Ramos (cell line): ENCODE data around the gene TFF3.

ENCODE experiments used
- in situ Hi-C: fragments of 300-500 bp; cut with MboI; formaldehyde crosslinking; loops from one replicate; pipeline ENCODE4 v1.14.3; 2022; ENCODE audit warnings: low sequenced_read_pairs; ENCODE audit not compliant: unreplicated experiment

TFF3 gene

DNA sequence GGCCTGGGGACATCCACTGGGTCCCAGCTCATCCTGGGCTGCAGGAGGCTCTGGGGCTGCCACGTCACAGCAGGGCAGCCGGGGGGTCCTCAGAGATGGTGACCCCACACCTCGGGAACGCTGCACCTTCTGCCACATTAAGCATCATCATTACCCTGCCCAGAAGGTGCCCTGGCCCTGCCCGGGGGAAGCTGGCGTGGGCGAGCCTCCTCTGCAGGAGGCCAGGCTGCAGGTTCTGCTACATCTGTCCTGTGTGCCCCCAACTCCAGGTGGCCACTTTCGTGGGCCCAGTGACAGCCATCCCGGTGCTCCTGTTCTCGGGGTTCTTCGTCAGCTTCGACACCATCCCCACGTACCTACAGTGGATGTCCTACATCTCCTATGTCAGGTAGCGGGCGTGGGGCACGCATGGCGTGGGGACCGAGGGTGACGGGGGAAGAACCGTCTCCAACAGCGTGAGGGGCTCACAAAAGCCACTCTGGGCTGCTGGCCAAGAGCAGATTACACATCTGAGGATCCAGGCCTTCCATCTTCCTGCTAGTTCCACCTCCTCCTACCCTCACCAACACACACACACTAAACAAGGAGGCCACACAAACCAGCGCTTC, 20.8 kb downstream of the TFF3 start:
- in situ Hi-C loops = loop anchor here (25.0 kb wide), 1 partner anchor 682 kb away; no protein-coding TSS in a partner anchor

GRCh38 chr21:42293649-42294272, 21.4 kb downstream of the TFF3 start:
- in situ Hi-C loops = loop anchor here (25.0 kb wide), 1 partner anchor 681 kb away; no protein-coding TSS in a partner anchor

GRCh38 chr21:42292563-42293142, 22.6 kb downstream of the TFF3 start:
- in situ Hi-C loops = loop anchor here (25.0 kb wide), 1 partner anchor 680 kb away; no protein-coding TSS in a partner anchor

DNA sequence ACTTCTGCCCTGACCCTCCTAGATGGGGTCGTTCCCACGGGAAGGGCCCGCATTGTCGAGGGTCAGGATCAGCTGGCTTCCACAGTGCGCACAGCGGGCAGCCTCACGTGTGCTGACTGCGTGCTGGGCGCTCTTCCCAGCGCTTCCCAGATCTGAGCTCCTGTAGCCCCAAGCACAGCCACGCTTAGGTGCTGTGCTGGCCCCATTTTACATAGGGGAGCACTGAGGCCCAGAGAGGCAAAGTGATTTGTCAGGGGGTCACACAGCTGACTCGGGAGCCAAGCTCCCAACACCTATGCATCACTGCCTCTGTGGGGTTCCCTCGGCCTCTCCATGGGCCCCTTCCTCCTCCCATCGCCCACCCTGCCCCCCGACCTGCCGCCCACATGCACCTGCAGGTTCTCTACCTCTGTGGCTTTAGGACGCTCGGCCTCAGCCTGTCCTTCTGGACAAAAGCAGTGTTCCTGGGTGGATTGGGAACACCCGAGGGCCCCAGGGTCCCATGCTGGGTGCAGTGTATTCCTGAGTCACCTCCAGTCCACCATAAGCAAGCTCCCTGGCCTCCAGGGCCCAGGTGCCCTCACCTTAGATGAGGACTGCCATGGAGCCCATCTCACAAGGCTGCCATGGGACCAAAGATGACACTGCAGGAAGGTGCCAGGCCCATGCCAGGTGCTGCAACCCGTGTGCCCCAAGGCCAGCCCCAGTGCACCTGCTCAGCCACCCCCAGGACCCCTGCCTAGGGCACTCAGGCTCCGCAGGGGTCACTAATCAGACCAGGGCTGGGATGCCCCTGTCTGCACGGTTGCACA, 23.3 kb downstream of the TFF3 start:
- in situ Hi-C loops = loop anchor here (25.0 kb wide), 1 partner anchor 680 kb away; no protein-coding TSS in a partner anchor

GRCh38 chr21:42291003-42291750, 24.0 kb downstream of the TFF3 start:
- in situ Hi-C loops = loop anchor here (25.0 kb wide), 1 partner anchor 679 kb away; no protein-coding TSS in a partner anchor

DNA sequence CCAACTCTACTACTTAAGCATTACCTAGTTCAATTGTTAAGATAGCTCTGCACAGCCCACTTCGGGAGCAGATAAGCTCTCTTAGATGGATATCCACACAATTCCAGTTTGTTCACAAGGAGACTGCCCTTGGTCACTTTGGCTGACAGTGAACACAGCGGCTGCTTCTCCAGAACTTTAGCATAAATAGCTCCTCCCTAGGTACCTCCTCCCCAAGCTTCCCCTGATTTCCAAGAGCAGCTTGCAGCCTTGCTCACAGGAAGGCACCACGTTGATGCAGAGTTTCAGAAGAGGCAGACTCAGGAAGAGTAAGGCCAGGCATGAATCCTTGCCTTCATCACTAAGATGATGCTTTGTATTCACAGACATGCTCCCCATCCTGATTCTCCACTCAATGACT, 24.7 kb downstream of the TFF3 start:
- in situ Hi-C loops = loop anchor here (25.0 kb wide), 1 partner anchor 678 kb away; no protein-coding TSS in a partner anchor

- in situ Hi-C loops = loop anchor here (25.0 kb wide), 1 partner anchor 678 kb away; no protein-coding TSS in a partner anchor
These were observed 25.3 kb downstream of the TFF3 start for GRCh38 chr21:42289926-42290325.

DNA sequence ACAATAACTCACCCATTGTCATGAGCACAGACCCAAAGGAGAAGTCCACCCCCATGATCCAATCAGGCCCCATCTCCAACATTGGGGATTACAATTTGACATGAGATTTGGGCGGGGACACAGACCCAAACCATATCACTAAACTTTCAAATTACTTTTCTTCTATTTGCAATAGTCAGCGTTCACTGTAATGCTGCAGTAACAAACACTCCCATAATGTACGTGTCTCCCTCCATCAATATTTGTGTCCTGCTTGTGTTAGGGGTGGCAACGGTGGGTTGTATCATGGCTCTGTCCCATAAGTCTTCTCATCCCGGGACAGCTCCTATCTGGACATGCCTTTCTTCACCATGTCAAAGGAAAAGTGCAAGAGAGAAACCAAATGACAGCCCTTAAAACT, 26.2 kb downstream of the TFF3 start:
- in situ Hi-C loops = loop anchor here (25.0 kb wide), 1 partner anchor 677 kb away; no protein-coding TSS in a partner anchor

GRCh38 chr21:42287193-42288083, 27.8 kb downstream of the TFF3 start:
- in situ Hi-C loops = loop anchor here (25.0 kb wide), 1 partner anchor 675 kb away; no protein-coding TSS in a partner anchor

- in situ Hi-C loops = loop anchor here (25.0 kb wide), 1 partner anchor 674 kb away; no protein-coding TSS in a partner anchor
These were observed 28.8 kb downstream of the TFF3 start for GRCh38 chr21:42286416-42286815.

DNA sequence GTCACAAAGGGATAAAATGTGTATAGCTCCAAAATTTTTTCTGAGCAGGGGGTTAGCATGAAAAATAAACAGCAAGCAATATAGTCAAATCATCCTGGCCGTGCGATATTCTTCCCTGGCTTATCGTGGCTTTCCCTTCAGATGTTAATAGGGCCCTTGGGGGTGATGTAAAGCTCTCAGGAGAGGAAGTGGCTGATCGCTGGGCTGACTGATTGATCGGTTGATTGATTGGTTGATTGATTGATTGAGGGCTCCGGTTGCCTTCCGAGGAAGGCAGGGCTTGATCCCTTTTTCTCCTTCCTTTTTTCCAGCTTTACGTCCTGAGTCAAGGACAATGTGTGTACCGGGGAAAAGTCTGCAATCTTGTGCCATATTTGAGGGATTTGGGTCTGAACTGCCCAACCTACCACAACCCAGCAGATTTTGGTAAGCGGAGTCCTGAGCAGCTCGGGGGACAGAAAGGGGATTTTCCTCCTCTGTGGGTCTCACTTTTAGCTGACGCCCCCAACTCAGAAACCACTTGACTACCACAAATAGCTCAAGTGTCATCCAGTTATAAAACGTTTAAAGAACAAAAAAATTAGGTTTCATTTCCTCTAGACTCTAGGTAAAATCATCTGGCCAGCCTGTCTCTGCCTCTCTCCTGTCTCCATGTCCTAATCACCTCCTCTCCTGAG, 29.5 kb downstream of the TFF3 start:
- in situ Hi-C loops = loop anchor here (25.0 kb wide), 1 partner anchor 673 kb away; no protein-coding TSS in a partner anchor

- in situ Hi-C loops = loop anchor here (25.0 kb wide), 1 partner anchor 670 kb away; no protein-coding TSS in a partner anchor
These were observed 32.5 kb downstream of the TFF3 start for GRCh38 chr21:42282715-42283114.

DNA sequence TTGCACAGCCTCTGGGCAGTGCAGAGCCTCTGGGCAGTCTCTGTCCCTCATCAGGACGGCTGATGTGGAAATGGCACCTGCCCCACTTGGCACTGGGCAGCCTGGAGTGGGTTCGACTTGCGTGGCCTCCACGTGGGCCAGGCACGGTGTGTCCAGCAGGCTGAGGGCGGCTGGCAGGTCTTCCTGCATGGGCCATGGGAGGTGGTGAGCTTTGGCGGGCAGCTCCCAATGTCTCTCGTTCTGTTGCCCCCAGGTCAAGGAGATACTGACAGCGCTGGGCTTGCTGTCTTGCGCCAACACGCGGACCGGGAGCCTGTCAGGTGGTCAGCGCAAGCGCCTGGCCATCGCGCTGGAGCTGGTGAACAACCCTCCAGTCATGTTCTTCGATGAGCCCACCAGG, 33.2 kb downstream of the TFF3 start:
- in situ Hi-C loops = loop anchor here (25.0 kb wide), 1 partner anchor 670 kb away; no protein-coding TSS in a partner anchor

- in situ Hi-C loops = loop anchor here (25.0 kb wide), 1 partner anchor 669 kb away; no protein-coding TSS in a partner anchor
These were observed 34.0 kb downstream of the TFF3 start for GRCh38 chr21:42281181-42281680.

GRCh38 chr21:42280356-42281180, 34.6 kb downstream of the TFF3 start:
- in situ Hi-C loops = loop anchor here (25.0 kb wide), 1 partner anchor 668 kb away; no protein-coding TSS in a partner anchor

DNA sequence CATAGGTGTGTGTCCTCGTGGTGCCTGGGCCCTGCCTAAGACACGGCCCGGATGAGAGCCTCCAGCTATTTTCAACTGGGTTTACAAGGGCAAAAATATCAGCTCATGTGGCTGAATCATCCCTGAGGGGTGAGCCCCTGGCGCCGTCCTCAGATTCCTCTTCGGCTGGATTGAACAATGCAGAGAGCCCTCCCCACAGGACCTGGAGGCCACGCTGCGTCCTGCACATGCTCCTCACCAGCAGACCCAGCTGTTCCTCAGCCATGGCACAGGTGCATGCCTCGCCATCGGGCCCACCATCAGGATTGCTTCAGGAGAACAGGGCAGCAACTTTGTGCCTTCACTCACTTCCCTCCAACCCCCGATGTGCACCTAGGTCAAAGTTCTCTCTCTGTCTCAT, 35.3 kb downstream of the TFF3 start:
- in situ Hi-C loops = loop anchor here (25.0 kb wide), 1 partner anchor 668 kb away; no protein-coding TSS in a partner anchor
